Tibial nerve (tissue), 4 donors: ENCODE measurements around the gene SULF2. TPM values are rescaled to one million over a fixed set of nuclear protein-coding genes. Genes with fewer than 3 reads are reported as not detected.

Source experiments
- DNase-seq, 2 donors: peaks; one replicate each; pipeline ENCODE4 v3.0.0-alpha.2; 2019; ENCODE audit warnings: low spot score in 2 of 2
- H3K27ac ChIP-seq, 4 donors: fragments of 200-600 bp; sonication (generic) in 3 of 4; one replicate each; pipeline ENCODE4 v1.5.1; 2017 to 2019; ENCODE audit warnings: mild to moderate bottlenecking in 1 of 4
- H3K27me3 ChIP-seq, 2 donors: fragments of 200-600 bp; sonication (generic) in 1 of 2; one replicate each; pipeline versions ENCODE4 v1.5.1 to v1.6.0; 2017 to 2019
- H3K36me3 ChIP-seq, 3 donors: fragments of 200-600 bp; sonication (generic); one replicate each; pipeline ENCODE4 v1.5.1; 2018 to 2019
- H3K4me1 ChIP-seq, 4 donors: fragments of 200-600 bp; sonication (generic) in 3 of 4; one replicate each; pipeline ENCODE4 v1.5.1; 2017 to 2019
- H3K4me3 ChIP-seq, 4 donors: fragments of 200-600 bp; sonication (generic) in 3 of 4; one replicate each; pipeline ENCODE4 v1.5.1; 2017 to 2019; ENCODE audit warnings: mild to moderate bottlenecking in 1 of 4, moderate library complexity in 1 of 4
- H3K9me3 ChIP-seq, 4 donors: fragments of 200-600 bp; sonication (generic) in 3 of 4; one replicate each; pipeline ENCODE4 v1.5.1; 2017 to 2019
- EP300 ChIP-seq, 2 donors: sonication (generic); formaldehyde crosslinking; IDR thresholded peaks; one replicate each; pipeline ENCODE4 v1.6.1; 2017; ENCODE audit warnings: antibody characterized with exemption in 2 of 2, mild to moderate bottlenecking in 1 of 2
- POLR2A ChIP-seq, 2 donors: fragments of 450-650 bp; IDR thresholded peaks; one replicate each; pipeline ENCODE4 v1.6.1; 2017; ENCODE audit warnings: antibody characterized with exemption in 2 of 2, mild to moderate bottlenecking in 2 of 2, moderate library complexity in 2 of 2
- WGBS, 2 donors: methylation state at CpG; one replicate each; pipeline ENCODE4 v1.1.5; 2018; 5-methylcytosine and 5-hydroxymethylcytosine counted together
- total RNA-seq, 4 donors: library from RNA; depleted of rRNA; stranded (reverse); fragments of >200 nt; gene quantifications; one replicate each; pipeline ENCODE4 v1.1.0, GENCODE V29; 2016
- TF ChIP-seq, protein P1 (sequence below), 5 experiments: fragments of 200-600 bp in 3 of 5; fragments of 450-650 bp in 2 of 5; sonication (generic) in 3 of 5; IDR thresholded peaks; one replicate each; pipeline ENCODE4 v1.5.1; 2016 to 2019; ENCODE audit warnings: antibody characterized with exemption in 5 of 5, mild to moderate bottlenecking in 3 of 5, moderate library complexity in 2 of 5

Gene SULF2
- total RNA-seq, 4 donors from 2014 or later: 40.9 to 75.3 (median 59.8) TPM

DNA sequence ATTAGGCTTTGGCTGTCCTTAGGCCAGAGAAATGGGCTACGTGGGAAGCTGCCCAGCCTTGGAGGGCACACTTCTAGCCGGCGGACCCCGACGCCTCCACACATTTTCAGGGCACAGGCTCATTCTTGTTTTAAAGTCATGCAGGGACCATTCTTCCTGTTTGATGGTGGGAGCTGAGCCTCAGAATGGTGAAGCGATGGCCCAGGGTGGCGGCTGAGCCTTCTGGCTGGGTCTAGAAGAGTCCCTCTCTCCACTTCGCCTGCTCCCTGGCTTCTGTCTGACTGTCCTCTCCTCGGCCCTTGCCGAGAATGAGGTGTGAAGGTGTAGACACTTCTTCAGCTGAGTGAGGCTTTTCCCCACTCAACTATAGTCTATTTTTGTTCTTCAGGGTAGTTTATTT is 114.4 kb downstream of the SULF2 start:
- H3K9me3 ChIP-seq: no peaks in the 10 kb centered on the region
- H3K27me3 ChIP-seq: no peaks in the 10 kb centered on the region
- no peak overlapping the region for H3K4me3 ChIP-seq
- no peaks in the 10 kb centered on the region for H3K4me1 ChIP-seq
- no peak overlapping the region for H3K27ac ChIP-seq
- no peak for DNase-seq
- H3K36me3 ChIP-seq: peaks cover 0 to 35% (median 0%) of the 10 kb centered on the region in 3 donors
- WGBS, 2 donors: 80 to 83% methylated on average over 10 of the region's 10 CpGs
- no peak for TF ChIP-seq POLR2A (IDR thresholded peaks at IDR 0.05)
- TF ChIP-seq, protein P1, sequence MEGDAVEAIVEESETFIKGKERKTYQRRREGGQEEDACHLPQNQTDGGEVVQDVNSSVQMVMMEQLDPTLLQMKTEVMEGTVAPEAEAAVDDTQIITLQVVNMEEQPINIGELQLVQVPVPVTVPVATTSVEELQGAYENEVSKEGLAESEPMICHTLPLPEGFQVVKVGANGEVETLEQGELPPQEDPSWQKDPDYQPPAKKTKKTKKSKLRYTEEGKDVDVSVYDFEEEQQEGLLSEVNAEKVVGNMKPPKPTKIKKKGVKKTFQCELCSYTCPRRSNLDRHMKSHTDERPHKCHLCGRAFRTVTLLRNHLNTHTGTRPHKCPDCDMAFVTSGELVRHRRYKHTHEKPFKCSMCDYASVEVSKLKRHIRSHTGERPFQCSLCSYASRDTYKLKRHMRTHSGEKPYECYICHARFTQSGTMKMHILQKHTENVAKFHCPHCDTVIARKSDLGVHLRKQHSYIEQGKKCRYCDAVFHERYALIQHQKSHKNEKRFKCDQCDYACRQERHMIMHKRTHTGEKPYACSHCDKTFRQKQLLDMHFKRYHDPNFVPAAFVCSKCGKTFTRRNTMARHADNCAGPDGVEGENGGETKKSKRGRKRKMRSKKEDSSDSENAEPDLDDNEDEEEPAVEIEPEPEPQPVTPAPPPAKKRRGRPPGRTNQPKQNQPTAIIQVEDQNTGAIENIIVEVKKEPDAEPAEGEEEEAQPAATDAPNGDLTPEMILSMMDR (IDR thresholded peaks at IDR 0.05): no peak
- no peak for TF ChIP-seq EP300 (IDR thresholded peaks at IDR 0.05)

DNA sequence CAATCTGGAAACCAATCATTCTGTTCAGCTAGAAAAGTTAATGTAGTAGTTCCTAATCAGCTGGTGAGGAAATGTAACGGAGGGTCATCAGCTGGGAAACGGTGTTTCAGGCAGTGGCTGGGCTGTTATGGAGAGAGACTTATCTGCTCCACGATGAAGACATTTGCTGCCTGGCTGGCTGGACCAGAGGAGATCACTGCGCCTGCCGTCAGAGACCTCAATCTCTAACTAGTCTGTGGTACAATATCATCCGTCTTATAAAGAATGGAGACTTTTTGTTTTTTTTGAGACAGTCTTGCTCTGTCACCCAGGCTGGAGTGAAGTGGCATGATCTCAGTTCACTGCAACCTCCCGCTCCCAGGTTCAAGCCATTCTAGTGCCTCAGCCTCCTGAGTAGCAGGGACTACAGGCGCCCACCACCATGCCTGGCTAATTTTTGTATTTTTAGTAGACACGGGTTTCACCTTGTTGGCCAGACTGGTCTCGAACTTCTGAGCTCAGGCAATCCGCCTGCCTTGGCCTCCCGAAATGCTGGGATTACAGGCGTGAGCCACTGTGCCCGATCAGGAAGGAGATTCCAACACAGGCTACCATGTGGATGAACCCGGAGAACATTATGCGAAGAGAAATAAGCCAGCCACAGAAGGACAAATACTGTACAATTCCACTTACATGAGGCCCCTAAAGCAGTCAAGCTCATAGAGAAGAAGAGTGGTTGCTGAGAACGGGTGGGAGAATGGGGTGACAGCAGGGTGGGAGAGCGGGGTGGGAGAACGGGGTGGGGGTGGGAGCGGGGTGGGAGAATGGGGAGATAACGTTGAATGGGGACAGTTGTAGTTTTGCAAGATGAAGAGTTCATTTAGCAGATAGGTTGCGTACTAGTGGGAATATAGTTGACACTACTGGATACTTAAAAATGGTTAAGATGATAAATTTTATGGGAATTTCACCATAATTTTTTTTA is 115.1 kb downstream of the SULF2 start:
- H3K9me3 ChIP-seq: no peaks in the 10 kb centered on the region
- no peak overlapping the region for H3K27ac ChIP-seq
- no peaks in the 10 kb centered on the region for H3K27me3 ChIP-seq
- DNase-seq: no peak
- 88 to 89% methylated on average over 20 to 22 of the region's 22 CpGs for WGBS, 2 donors
- H3K4me1 ChIP-seq: no peaks in the 10 kb centered on the region
- H3K4me3 ChIP-seq: no peak overlapping the region
- H3K36me3 ChIP-seq: peaks cover 0 to 36% (median 0%) of the 10 kb centered on the region in 3 donors
- TF ChIP-seq POLR2A (IDR thresholded peaks at IDR 0.05) (no peak), EP300 (IDR thresholded peaks at IDR 0.05) (no peak)
- TF ChIP-seq, protein P1 (IDR thresholded peaks at IDR 0.05): no peak

DNA sequence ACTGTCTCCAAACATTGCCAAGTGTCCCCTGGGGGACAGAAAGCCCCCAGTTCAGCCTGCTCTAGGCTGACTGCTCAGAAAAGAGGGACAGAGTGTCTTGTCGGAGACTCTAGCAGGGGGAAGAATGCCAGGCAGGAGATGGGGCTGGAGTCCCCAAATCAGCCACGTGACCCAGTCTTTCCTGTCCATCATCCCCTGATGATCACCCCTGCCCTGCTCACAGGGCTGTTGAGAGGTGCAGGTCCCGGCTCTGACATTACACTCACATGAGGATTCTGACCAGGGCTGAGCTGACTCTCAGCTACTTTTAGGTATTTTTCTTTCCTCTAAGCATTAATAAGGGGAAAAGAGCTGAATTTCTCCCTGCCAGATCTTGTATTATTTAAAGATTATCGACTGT is 115.8 kb downstream of the SULF2 start:
- Histone ChIP-seq H3K36me3 (peaks cover 0 to 38% (median 0%) of the 10 kb centered on the region in 3 donors), H3K9me3 (no peaks in the 10 kb centered on the region), H3K27ac (no peak overlapping the region), H3K4me3 (no peak overlapping the region), H3K4me1 (no peaks in the 10 kb centered on the region), H3K27me3 (no peaks in the 10 kb centered on the region)
- DNase-seq: no peak
- 87 to 92% methylated on average over 4 of the region's 4 CpGs for WGBS, 2 donors
- TF ChIP-seq EP300 (IDR thresholded peaks at IDR 0.05): no peak
- TF ChIP-seq, protein P1 (IDR thresholded peaks at IDR 0.05): no peak
- TF ChIP-seq POLR2A (IDR thresholded peaks at IDR 0.05): no peak

DNA sequence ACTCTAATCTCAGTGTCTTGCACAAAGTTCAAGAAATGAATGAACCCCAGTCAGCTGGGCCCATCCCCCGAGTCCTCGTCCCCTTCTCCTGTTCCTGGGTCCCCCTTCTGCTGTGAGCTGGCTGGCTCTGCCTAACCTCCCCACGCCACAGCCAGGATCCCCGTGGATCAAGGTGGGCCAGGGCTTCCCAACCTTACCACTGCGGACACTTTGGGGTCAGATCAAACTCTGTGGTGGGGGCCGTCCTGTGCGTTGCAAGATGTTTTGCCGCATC is 116.2 kb downstream of the SULF2 start:
- WGBS, 2 donors: 89 to 94% methylated on average over 8 of the region's 8 CpGs

More for the DNA sequence above, 116.2 kb downstream of the SULF2 start:
- DNase-seq: no peak
- no peak overlapping the region for H3K27ac ChIP-seq
- H3K4me3 ChIP-seq: no peak overlapping the region
- TF ChIP-seq, protein P1 (IDR thresholded peaks at IDR 0.05): no peak
- TF ChIP-seq POLR2A (IDR thresholded peaks at IDR 0.05): no peak
- TF ChIP-seq EP300 (IDR thresholded peaks at IDR 0.05): no peak
- peaks cover 0 to 38% (median 0%) of the 10 kb centered on the region in 3 donors for H3K36me3 ChIP-seq
- peaks cover 0 to 1% (median 0%) of the 10 kb centered on the region in 4 donors for H3K4me1 ChIP-seq
- no peaks in the 10 kb centered on the region for H3K27me3 ChIP-seq
- H3K9me3 ChIP-seq: no peaks in the 10 kb centered on the region
